HG03378 (cell line): ENCODE measurements around the gene DOC2B.

Source experiments
- ATAC-seq: cut with Tn5 transposase; IDR thresholded peaks from one replicate; pipeline ENCODE4 v1.9.1; 2021; ENCODE audit warnings: mild to moderate bottlenecking, moderate library complexity; ENCODE audit not compliant: unreplicated experiment

DOC2B gene

GRCh38 chr17:164303-165235 is 16.9 kb downstream of the DOC2B start:
- ATAC-seq: no peak

GRCh38 chr17:163514-164098 is 17.8 kb downstream of the DOC2B start:
- no peak for ATAC-seq

- no peak for ATAC-seq
Measured at GRCh38 chr17:162689-163088, 18.8 kb downstream of the DOC2B start.

GRCh38 chr17:161481-161880 is 20.0 kb downstream of the DOC2B start:
- no peak for ATAC-seq

GRCh38 chr17:160336-160735 is 21.1 kb downstream of the DOC2B start:
- ATAC-seq: no peak

- ATAC-seq: no peak
Measured at GRCh38 chr17:159609-160008, 21.8 kb downstream of the DOC2B start.

GRCh38 chr17:158379-158778 is 23.1 kb downstream of the DOC2B start:
- ATAC-seq: no peak

GRCh38 chr17:157901-158300 is 23.5 kb downstream of the DOC2B start:
- ATAC-seq: no peak

GRCh38 chr17:156946-157345 is 24.5 kb downstream of the DOC2B start:
- no peak for ATAC-seq

- no peak for ATAC-seq
Measured at GRCh38 chr17:156094-156621, 25.3 kb downstream of the DOC2B start.

- no peak for ATAC-seq
Measured at GRCh38 chr17:155576-155975, 25.9 kb downstream of the DOC2B start.

GRCh38 chr17:153851-154250 is 27.6 kb downstream of the DOC2B start:
- ATAC-seq: no peak

- ATAC-seq: no peak
Measured at GRCh38 chr17:152860-153420, 28.5 kb downstream of the DOC2B start.

- no peak for ATAC-seq
Measured at GRCh38 chr17:151886-152859, 29.3 kb downstream of the DOC2B start.

GRCh38 chr17:151004-151403 is 30.4 kb downstream of the DOC2B start:
- ATAC-seq: no peak

GRCh38 chr17:149897-150584 is 31.4 kb downstream of the DOC2B start:
- ATAC-seq: no peak

- ATAC-seq: no peak
Measured at GRCh38 chr17:149231-149630, 32.2 kb downstream of the DOC2B start.

- ATAC-seq: no peak
Measured at GRCh38 chr17:148757-149156, 32.7 kb downstream of the DOC2B start.

- ATAC-seq: no peak
Measured at GRCh38 chr17:147796-148740, 33.4 kb downstream of the DOC2B start.
